B cell (primary cell): ENCODE results near the gene HBG2. TPM values are rescaled to one million over a fixed set of nuclear protein-coding genes. Genes with fewer than 3 reads are reported as not detected.
"Not testable (repeated sequence)": the region's sequence is repeated elsewhere in the genome, so short reads cannot be mapped to it uniquely, and the experiment has no call there.

Experiments used
- ATAC-seq: fragments of 200-7000 bp; cut with Tn5 transposase; one replicate; pipeline ENCODE4 v1.10.0; 2021; ENCODE audit warnings: low read depth, mild to moderate bottlenecking, moderate number of reproducible peaks, moderate library complexity
- CTCF ChIA-PET: fragments of 350-600 bp; sonication (Branson Sonifier 250); formaldehyde crosslinking; loops from one replicate; lab custom pipeline; 2021; ENCODE audit warnings: antibody characterized with exemption, inconsistent platforms; lab: Charles Lee
- POLR2A ChIA-PET: fragments of 350-600 bp; sonication (Branson Sonifier 250); formaldehyde crosslinking; loops from one replicate; lab custom pipeline; 2021; ENCODE audit warnings: antibody characterized with exemption; lab: Charles Lee
- DNase-seq: peaks from one replicate; pipeline ENCODE4 v3.0.0; 2013
- H2AFZ ChIP-seq: 2 replicates; pipeline ENCODE4 v1.6.1; 2012; ENCODE audit warnings: mild to moderate bottlenecking, low read depth, low read length; ENCODE audit not compliant: insufficient read depth, poor library complexity, severe bottlenecking
- H3K27ac ChIP-seq, 2 donors: 1 replicate in 1 of 2; 2 replicates in 1 of 2; pipeline ENCODE4 v1.5.1; 2012 to 2013; ENCODE audit warnings: low read length in 2 of 2, mild to moderate bottlenecking in 2 of 2, moderate library complexity in 1 of 2
- H3K27me3 ChIP-seq, 4 experiments: fragments of 200-600 bp in 1 of 4; sonication (generic) in 1 of 4; replicated peaks in 1 of 4; 1 replicate in 2 of 4; 2 replicates in 2 of 4; pipeline versions ENCODE4 v1.6.1 to v1.7.0; 2013 to 2016; ENCODE audit warnings: low read length in 3 of 4, mild to moderate bottlenecking in 2 of 4, mixed read lengths in 1 of 4, moderate library complexity in 1 of 4; ENCODE audit not compliant: insufficient read depth in 4 of 4, control insufficient read depth in 3 of 4; ENCODE audit errors: control extremely low read depth in 1 of 4
- H3K36me3 ChIP-seq, 2 experiments: replicated peaks in 1 of 2; 1 replicate in 1 of 2; 2 replicates in 1 of 2; pipeline versions ENCODE4 v1.6.1 to v1.7.1; 2013; ENCODE audit warnings: low read length in 1 of 2; ENCODE audit not compliant: insufficient read depth in 2 of 2, control insufficient read depth in 1 of 2; ENCODE audit errors: control extremely low read depth in 1 of 2, extremely low read depth in 1 of 2
- H3K4me1 ChIP-seq, 2 donors: fragments of 200-600 bp in 1 of 2; sonication (generic) in 1 of 2; 1 replicate in 1 of 2; 2 replicates in 1 of 2; pipeline versions ENCODE4 v1.5.1 to v1.6.1; 2013 to 2017; ENCODE audit warnings: low read length in 2 of 2; ENCODE audit not compliant: control insufficient read depth in 2 of 2, insufficient read depth in 2 of 2
- H3K4me2 ChIP-seq: replicated peaks from 2 replicates; pipeline ENCODE3; 2012; ENCODE audit warnings: mild to moderate bottlenecking, low read depth, low read length; ENCODE audit not compliant: poor library complexity, severe bottlenecking
- H3K4me3 ChIP-seq, 5 experiments: fragments of 200-600 bp in 1 of 5; sonication (generic) in 1 of 5; 1 replicate in 3 of 5; 2 replicates in 2 of 5; pipeline versions ENCODE4 v1.5.1 to v1.7.0; 2011 to 2016; ENCODE audit warnings: low read length in 4 of 5, mild to moderate bottlenecking in 4 of 5, low read depth in 2 of 5, control low read depth in 1 of 5, moderate library complexity in 1 of 5; ENCODE audit not compliant: insufficient read depth in 1 of 5; ENCODE audit errors: control extremely low read depth in 1 of 5, extremely low read depth in 1 of 5
- H3K79me2 ChIP-seq: fragments of 200-600 bp; sonication (generic); one replicate; pipeline ENCODE4 v1.6.0; 2016; ENCODE audit warnings: low read length; ENCODE audit not compliant: control insufficient read depth, insufficient read depth
- H3K9ac ChIP-seq: fragments of 200-600 bp; sonication (generic); 2 replicates; pipeline ENCODE4 v1.6.1; 2017; ENCODE audit warnings: mild to moderate bottlenecking, low read length, moderate library complexity
- H3K9me3 ChIP-seq, 3 donors: one replicate each; pipeline versions ENCODE4 v1.6.1 to v1.7.1; 2013; ENCODE audit warnings: low read length in 2 of 3; ENCODE audit not compliant: control insufficient read depth in 2 of 3, insufficient read depth in 1 of 3; ENCODE audit errors: control extremely low read depth in 1 of 3
- H4K20me1 ChIP-seq: 2 replicates; pipeline ENCODE4 v1.6.0; 2012; ENCODE audit warnings: mild to moderate bottlenecking, low read length; ENCODE audit not compliant: insufficient read depth, control insufficient read depth, poor library complexity, severe bottlenecking
- H3K27ac Mint-ChIP-seq: one replicate; pipeline ENCODE4 v1.8.0; 2021; ENCODE audit warnings: mixed read lengths
- H3K27me3 Mint-ChIP-seq: one replicate; pipeline ENCODE4 v1.8.0; 2021; ENCODE audit warnings: mixed read lengths
- H3K4me1 Mint-ChIP-seq: one replicate; pipeline ENCODE4 v1.8.0; 2021; ENCODE audit warnings: mixed read lengths
- H3K4me3 Mint-ChIP-seq: one replicate; pipeline ENCODE4 v1.8.0; 2021; ENCODE audit warnings: mixed read lengths
- H3K9me3 Mint-ChIP-seq: one replicate; pipeline ENCODE4 v1.8.0; 2022; ENCODE audit warnings: mixed read lengths; ENCODE audit not compliant: insufficient read depth
- CTCF ChIP-seq: fragments of 200-600 bp; IDR thresholded peaks from one replicate; pipeline ENCODE4 v1.8.0; 2022; ENCODE audit warnings: antibody characterized with exemption, mild to moderate bottlenecking
- EZH2 ChIP-seq: IDR thresholded peaks from 2 replicates; pipeline ENCODE4 v1.6.1; 2012; ENCODE audit warnings: borderline replicate concordance, low read depth, mild to moderate bottlenecking, moderate library complexity, low read length; ENCODE audit not compliant: insufficient read depth, poor library complexity, severe bottlenecking
- WGBS: methylation state at CpG from one replicate; pipeline ENCODE4 v1.1.5; 2013; ENCODE audit warnings: missing lambda C conversion rate; ENCODE audit not compliant: insufficient coverage; 5-methylcytosine and 5-hydroxymethylcytosine counted together
- intact Hi-C: fragments of 100-400 bp; cut with micrococcal nuclease; formaldehyde crosslinking; loops from one replicate; pipeline ENCODE4 v1.10.0; 2022
- polyA plus RNA-seq: library from polyadenylated mRNA; depleted of rRNA; stranded (reverse); fragments of >200 nt; gene quantifications from 2 replicates; pipeline ENCODE4 v1.2.3, GENCODE V29; 2012
- total RNA-seq, 2 donors: library from RNA; stranded (reverse); fragments of 120-200 nt in 1 of 2; gene quantifications; 1 replicate in 1 of 2; 2 replicates in 1 of 2; pipeline versions ENCODE4 v1.2.3 to v1.2.4, GENCODE V29; 2013 to 2022

Gene HBG2
- total and polyA plus RNA-seq, 2 donors (not counting 1 experiment from before 2014, with no cell fraction given), result not detected

DNA sequence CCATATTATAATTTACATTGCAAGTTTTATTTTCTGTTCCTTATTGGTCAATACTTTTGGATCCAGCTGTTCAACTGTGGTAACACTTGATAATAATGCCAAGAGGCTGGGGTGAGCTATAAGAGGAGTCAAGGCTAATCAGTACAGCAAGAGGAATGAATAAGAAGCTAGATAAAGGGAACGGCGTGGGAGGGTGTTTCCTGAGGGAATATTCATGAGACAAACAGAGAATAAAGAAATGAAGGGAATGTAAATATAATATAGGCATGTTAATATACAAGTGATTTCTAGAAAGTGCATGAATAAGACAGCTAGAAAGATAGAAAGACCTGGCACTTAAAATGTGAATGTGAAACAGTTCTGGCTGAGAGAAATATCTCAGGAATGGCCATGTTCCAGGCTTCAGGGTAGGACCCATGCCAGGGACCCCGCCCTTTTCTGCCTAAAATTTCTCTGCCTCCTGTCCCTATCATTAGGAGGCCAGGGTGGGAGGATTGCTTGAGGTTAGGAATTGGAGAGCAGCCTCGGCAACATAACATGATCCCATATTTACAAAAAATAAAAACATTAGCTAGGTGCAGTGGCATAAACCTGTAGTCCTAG is 43.2 kb upstream of the HBG2 start:
- H3K36me3 ChIP-seq, result no peaks in the 10 kb centered on the region
- POLR2A ChIA-PET, result no interaction called here
- H3K27me3 ChIP-seq, result no peaks in the 10 kb centered on the region
- WGBS, result 92% methylated on average over 2 of the region's 4 CpGs
- H3K9ac ChIP-seq, result no peak overlapping the region
- TF ChIP-seq CTCF (no peak), EZH2 (no peak)
- ATAC-seq, result no peak
- H3K79me2 ChIP-seq, result no peaks in the 10 kb centered on the region
- H3K27me3 Mint-ChIP-seq, result peaks cover 21% of the 10 kb centered on the region
- DNase-seq, result no peak
- H2AFZ ChIP-seq, result no peak overlapping the region
- H3K9me3 ChIP-seq, result no peaks in the 10 kb centered on the region
- H3K4me3 ChIP-seq, result no peak overlapping the region
- no peaks in the 10 kb centered on the region for H3K4me1 ChIP-seq
- no peaks in the 10 kb centered on the region for H3K4me1 Mint-ChIP-seq
- intact Hi-C loops, result no loop called here
- CTCF ChIA-PET, result no interaction called here
- no peaks in the 10 kb centered on the region for H4K20me1 ChIP-seq
- no peak overlapping the region for H3K4me2 ChIP-seq
- no peak overlapping the region for H3K4me3 Mint-ChIP-seq
- H3K27ac Mint-ChIP-seq, result no peak overlapping the region
- no peaks in the 10 kb centered on the region for H3K9me3 Mint-ChIP-seq
- H3K27ac ChIP-seq, result no peak overlapping the region

GRCh38 chr11:5294342-5294995 is 39.9 kb upstream of the HBG2 start:
- DNase-seq, H4K20me1 ChIP-seq, intact Hi-C loops, POLR2A ChIA-PET, H3K4me1 Mint-ChIP-seq, H3K79me2 ChIP-seq, H3K27me3 Mint-ChIP-seq, H3K9me3 Mint-ChIP-seq, H3K36me3 ChIP-seq, H3K9ac ChIP-seq, H3K27me3 ChIP-seq, H3K27ac Mint-ChIP-seq, H2AFZ ChIP-seq, H3K4me1 ChIP-seq, CTCF ChIA-PET, H3K4me2 ChIP-seq, H3K4me3 Mint-ChIP-seq, H3K27ac ChIP-seq, H3K4me3 ChIP-seq, ATAC-seq, H3K9me3 ChIP-seq: not testable (repeated sequence)
- 97% methylated on average over 35 of the region's 41 CpGs for WGBS
